GM20431 (cell line): Measurements from ENCODE around the gene COLGALT1.
"Not testable (repeated sequence)": the region's sequence is repeated elsewhere in the genome, so short reads cannot be mapped to it uniquely, and the experiment has no call there.

Source experiments
- in situ Hi-C: fragments of 300-500 bp; cut with MseI, MboI; formaldehyde crosslinking; loops from one replicate; pipeline ENCODE4 v1.15.0; 2020; ENCODE audit warnings: low sequenced_read_pairs; ENCODE audit not compliant: unreplicated experiment

The COLGALT1 gene

DNA sequence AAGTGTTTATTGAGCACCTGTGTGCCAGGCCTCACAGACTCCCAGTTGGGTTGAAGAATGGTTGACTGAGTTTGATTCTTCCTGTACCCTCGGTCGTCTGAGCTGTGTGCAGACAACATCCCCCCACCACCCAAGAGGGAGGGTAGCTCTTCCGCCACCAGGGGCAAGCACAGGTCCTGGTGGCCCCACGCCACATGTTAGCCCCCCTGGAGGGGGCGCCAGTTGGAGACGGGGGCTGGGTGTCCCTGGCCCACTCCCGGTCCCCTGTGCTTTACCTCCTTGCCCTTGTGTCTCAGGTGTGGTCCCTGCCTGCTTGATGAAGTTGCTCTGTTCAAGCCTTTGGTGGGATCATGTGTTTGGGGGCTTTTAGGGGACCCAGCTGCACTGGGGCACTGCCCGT is 27.2 kb downstream of the COLGALT1 start:
- in situ Hi-C loops = no loop called here

DNA sequence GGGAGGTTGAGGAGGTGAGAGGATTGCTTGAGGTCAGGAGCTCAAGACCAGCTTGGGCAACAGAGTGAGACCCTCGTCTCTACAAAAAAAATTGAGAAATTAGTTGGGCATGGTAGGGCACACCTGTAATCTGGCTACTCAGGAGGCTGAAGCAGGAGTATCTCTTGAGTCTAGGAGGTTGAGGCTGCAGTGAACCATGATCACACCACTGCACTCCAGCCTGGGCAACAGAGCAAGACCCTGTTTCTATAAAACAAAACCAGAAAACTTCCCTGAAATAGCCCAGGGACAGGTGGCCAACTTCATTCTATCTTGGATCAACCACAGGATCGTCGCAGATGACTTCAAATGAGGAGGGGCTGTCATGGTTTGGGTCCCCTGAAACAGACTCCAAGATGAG is 28.7 kb downstream of the COLGALT1 start:
- in situ Hi-C loops = no loop called here

DNA sequence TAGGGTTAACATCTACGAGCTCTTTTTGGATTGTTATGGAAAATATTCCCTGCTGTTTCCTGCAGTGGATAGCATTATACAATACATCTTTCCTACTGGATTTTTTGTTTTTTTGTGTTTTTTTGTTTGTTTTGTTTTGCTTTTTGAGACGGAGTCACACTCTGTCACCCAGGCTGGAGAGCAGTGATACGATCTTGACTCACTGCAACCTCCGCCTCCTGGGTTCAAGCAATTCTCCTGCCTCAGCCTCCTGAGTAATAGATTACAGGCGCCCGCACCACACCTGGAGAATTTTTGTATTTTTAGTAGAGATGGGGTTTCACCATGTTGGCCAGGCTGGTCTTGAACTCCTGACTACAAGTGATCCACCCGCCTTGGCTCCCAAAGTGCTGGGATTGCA is 29.9 kb downstream of the COLGALT1 start:
- in situ Hi-C loops = not testable (repeated sequence)

DNA sequence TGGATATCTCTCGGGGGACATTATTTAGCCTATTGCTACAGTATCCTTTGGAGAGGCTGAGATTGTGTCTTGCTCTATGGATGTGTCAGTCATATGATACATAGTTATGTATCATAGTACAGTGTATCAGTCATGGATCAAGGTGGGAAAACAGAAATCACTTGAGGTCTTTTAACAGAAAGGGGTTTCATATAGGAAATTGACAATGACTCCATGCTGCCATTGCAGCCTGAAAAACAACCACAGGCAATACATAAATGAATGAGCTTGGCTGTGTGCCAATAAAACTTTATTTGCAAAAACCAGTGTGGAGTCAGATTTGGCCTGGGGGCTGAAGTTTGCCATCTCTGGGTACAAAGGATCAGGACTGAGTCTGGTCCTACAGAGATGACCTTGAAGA is 35.4 kb downstream of the COLGALT1 start:
- in situ Hi-C loops = no loop called here

DNA sequence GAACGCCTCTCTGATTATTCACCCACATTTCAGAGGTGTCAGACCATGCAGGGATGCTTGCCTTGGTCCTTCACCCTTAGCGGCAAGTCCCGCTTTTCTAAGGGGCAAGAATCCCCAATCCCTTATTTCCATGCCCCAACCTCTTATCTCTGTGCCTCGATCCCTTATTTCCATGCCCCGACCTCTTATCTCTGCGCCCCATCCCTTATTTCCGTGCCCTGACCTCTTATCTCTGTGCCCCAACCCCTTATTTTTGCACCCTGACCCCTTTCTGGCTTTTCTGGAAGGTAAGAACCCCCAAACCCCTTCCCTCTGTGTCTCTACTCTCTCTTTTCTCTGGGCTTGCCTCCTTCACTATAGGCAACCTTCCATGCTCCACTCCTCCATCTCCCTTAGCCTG is 38.8 kb downstream of the COLGALT1 start:
- in situ Hi-C loops = not testable (repeated sequence)

DNA sequence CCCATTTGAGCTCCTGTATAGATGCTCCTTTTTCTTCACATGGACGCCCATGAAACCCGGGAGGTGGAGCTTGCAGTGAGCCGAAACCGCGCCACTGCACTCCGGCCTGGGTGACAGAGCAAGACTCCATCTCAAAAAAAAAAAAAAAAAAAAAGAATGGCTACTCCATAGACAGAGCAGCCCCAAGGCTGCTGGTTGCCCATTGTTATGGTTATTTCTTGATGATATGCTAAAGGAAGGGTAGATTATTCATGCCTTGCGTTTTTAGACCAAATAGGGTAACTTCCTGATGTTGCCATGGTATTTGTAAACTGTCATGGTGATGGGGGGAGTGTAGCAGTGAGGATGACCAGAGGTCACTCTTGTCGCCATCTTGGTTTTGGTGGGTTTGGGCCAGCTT is 42.6 kb downstream of the COLGALT1 start:
- in situ Hi-C loops = not testable (repeated sequence)

DNA sequence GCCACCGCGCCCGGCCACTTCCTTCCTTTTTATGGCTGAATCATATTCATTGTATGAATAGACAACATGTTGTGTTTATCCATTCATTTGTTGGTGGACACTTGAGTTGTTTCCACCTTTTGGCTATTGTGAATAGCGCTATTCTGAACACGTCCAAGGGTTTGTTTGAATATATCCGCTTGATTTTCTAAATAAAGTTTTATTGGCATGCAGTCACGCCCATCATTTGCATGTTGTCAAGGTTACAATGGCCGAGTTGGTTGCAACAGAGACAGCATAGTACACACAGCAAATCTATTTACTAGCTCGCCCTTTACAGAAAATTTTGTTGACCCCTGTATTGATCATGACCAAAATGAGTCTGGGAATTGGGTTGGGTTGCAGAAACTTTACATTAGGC is 43.5 kb downstream of the COLGALT1 start:
- in situ Hi-C loops = no loop called here

DNA sequence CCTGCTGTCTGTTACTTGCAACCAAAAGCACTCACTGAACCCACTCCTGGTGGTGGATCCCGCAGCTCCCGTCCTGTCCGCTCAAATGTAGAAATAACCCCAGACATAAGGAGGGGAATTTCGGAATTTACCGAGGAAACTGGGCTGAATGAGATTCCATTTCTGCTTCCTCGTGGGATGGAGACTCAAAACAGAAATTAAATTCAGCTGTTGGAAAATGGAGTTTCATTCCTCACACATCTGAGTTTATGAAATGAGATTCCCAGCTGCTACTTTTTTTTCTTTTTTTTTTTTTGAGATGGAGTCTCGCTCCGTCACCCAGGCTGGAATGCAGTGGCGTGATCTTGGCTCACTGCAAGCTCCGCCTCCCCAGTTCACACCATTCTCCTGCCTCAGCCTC is 44.3 kb downstream of the COLGALT1 start:
- in situ Hi-C loops = no loop called here

DNA sequence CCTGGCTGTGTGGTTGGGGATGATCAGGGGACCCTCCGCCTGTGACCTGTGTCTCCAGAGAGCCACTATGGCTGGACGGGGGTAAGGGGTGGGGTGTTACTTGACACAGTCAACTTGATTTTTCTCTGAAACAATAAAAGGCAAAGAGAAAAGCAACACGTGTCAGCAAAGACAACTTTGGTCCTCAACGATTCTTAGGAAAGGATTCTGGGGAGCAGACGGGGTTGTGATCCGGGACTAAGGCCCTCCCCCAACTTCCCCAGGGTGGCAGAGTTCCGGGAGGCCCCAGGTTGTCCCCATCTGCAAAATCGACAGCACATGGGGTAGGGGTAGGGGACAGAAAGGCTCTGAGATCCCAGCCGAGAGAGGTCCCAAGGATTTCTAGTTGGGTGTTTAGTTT is 46.2 kb downstream of the COLGALT1 start:
- in situ Hi-C loops = no loop called here

DNA sequence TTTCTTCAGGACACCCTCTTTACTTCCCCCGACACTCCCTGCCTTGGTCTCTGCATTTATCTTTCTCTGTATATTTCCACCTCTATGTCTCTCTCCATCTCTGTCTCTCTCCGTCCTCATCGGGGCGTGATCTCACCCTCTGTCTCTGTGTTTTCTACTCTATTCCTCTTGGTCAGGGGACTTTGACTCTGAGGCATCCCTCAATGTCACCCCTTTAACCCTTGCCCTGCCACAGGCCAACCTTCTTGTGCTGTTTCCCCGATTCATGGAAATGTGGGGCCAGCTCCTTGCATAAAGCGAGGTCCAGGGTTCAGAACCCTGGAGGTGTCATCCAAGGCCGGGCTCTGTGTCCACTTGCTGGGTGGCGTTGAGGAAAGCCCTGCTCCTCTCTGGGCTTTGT is 46.8 kb downstream of the COLGALT1 start:
- in situ Hi-C loops = no loop called here

DNA sequence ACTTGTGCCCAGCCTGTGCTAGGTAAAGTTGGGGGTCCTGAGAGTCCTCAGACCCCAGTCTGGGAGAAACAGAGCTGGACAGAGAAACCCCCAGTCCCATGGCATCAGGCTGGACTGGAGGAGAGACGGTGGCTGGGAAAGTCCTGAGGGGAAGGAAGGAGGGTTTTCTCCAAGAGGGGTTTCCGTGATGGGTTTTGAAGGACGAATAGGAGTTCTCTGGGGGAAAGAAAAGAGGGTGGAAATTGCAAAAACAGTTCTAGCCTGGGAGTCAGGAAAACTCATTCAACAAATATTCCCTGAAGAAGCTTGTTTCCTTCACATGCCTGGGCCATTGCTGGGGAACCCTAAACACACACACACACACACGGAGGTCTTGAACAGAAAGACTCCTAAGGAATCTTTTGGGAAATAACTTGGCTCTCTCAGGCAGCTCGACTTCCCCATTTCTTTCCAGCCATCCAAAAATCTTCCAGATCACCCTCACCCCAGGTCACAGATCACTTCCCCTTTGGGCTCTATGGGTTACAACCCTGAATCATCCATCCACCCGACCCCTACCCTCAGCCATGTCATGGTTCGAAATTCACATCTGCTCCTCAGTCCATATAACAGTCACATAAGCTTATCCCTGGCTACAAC is 47.5 kb downstream of the COLGALT1 start:
- in situ Hi-C loops = no loop called here

DNA sequence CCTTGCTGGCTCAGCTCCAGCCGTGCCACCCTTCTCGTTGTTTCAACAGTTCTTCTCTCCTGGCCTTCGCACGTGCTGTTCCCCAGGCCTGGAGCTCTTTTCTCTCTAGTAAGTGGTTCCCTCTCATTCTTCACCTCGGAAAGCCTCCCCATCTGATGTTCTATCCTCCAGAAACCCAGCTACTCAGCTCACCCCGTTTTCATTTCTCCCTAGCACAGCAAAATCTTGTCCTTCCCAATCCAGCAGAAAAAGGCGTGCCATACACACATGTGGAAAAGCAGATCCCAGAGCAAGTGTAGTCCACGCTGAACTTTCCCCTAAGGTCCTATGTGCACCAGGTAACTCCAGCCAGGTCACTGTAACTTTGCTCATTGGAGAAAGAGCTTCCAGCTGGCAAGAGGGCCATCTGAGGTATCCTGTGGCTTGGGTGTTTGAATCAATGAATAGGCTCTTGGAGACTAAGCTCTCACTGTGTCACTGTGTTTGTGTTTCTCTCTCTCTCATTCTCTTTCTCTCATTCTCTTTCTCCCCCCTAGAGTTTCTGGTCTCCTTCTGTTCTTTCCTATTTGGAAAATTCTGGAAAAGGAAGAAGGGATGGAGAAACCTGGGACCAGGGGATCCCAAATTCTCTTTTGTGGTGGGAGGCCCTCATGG is 49.0 kb downstream of the COLGALT1 start:
- in situ Hi-C loops = no loop called here

DNA sequence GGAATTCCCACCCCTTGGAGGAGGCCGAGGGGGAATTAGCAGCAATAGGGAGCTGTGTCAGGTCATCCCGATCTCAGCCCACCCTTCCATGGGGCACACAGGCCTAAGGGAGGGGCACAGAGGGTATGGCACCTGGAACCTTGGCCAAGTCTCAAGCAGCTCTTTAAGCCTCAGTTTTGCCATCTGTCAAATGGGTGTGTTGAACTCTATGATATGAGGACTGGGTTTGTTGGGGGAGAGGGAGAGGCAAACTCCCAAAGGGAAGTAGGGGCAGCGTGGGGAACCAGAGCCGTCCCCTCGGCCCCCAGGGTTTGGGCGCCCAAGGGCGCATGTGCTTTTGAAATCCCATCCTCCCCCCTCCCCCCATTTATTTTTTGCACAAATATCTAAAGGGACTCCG is 49.7 kb downstream of the COLGALT1 start:
- in situ Hi-C loops = no loop called here

DNA sequence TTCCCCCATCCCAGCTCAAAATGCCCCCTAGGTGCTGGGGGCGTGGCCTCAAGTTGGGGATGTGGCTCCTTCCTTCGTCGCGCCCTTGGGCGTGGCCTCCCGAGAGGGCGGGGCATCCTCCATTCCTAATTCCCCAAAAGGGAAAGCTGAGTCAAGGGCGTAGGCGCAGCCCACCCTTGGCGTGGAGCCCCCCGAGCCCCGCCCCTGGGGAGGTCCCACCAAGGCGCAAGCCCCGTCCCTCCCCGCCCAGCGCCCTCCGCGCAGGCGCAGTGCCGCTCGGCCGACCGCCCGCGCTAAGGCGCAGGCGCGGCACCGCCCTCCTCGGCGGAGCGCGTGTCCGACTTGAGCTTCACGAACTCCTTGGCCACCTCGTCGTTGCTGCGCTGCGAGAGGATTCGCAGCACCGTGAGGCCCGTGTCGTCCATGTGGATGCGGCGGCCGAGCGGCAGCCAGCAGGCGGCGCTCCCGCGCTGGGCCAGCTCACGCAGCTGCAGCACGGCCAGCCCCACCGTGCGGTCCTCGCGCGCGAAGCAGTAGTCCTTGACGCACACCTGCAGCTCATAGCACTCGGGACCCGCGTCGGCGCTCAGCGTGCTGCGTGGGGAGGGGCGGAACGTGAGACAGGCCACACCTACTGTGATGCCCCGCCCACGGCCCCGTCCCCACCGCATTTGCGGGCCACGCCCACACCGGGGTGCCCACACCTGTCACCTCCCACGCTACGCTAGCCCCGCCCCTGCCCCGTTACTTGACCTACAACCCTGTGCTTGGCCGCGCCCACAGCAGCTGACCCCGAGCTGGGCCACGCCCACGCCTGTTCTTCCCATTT is 50.5 kb downstream of the COLGALT1 start:
- in situ Hi-C loops = no loop called here

DNA sequence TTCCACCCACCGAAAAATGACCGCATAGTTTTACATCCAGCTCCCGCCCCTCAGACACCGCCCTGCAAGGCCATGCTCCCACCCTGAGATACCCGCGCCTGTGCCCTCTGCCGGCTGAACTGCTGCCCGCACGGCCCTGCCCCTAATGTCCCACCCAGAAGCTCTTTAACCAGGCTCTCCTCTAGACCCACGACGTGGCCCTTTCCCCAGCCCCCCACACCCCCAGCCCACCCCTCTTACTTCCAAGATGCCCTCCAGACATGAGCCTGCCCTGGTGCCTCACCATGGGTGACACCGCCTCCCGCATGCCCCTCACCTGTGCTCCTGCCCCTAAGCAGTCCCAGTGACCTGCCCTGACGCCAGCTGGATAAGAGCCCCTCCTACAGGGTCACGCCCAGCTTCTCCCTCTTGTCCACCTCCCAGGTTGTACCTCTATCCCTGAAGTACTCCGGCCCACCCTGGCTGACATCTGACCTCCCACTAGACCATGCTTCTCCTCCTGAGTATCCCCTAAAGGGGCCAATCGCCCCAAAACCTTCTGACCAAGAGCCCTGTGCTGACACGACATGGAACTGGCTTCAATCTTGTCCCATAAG is 51.2 kb downstream of the COLGALT1 start:
- in situ Hi-C loops = no loop called here

DNA sequence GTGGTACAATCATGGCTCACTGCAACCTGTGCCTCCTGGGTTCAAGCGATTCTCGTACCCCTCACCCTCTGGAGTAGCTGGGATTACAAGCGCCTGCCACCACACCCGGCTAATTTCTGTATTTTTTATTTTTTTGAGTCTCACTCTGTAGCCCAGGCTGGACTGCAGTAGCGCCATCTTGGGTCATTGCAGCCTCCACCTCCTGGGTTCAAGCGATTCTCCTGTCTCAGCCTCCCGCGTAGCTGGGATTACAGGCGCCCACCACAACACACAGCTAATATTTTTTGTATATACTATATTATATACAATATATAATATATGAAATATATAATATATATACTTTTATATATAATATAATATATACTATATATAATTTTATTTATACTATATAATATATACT is 52.5 kb downstream of the COLGALT1 start:
- in situ Hi-C loops = no loop called here

DNA sequence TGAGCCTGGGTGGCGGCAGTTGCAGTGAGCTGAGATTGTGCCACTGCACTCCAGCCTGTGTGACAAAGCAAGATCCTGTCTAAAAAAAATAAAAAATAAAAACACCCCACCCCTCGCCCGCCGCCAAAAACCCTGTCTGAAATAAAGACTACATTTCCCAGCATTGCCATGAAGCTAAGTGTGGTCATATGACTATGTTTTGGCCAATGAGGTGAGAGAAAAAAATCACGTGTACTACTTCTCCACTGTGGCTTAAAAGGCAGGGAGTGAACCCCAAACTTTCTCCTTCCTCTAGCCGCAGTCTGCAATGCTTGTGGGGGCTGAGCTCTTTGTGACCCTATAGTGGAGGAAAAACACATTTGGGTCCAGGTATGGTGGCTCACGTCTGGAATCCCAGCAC is 54.9 kb downstream of the COLGALT1 start:
- in situ Hi-C loops = no loop called here

DNA sequence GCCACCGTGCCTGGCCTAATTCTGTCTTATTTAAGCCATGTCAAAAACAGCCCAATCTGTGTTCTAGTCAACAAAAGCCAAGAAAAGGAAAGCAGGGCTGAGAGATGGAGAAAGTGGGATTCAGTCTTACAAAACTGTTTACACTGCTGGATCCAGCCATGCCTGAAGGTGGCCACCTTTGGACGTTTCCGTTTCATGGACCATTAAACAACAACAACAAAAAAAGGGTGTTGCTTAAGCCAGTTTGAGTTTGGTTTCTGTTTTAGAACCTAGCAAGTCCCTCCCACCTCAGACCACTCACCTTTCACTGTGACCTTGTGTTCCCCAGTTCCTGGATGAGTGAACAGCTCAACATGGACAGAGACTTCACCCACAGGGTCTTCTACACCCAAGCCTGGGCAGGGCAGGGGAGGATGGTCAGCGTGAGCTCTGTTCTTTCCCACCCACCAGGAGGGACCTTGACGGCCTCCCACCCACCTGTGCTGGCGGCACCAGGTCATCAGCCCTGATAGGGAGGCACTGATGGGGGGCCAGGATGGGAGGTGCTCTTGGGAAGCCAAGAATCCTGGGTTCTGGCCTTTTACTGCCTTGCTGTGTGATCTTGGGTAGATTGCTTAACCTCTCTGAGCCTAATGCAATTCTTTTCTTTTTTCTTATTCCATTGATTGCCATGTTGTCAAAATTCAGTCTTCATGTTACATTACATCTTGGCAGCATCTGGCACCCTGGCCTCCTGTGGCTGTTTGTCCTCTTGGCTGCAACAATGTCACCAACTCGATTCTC is 56.2 kb downstream of the COLGALT1 start:
- in situ Hi-C loops = no loop called here

DNA sequence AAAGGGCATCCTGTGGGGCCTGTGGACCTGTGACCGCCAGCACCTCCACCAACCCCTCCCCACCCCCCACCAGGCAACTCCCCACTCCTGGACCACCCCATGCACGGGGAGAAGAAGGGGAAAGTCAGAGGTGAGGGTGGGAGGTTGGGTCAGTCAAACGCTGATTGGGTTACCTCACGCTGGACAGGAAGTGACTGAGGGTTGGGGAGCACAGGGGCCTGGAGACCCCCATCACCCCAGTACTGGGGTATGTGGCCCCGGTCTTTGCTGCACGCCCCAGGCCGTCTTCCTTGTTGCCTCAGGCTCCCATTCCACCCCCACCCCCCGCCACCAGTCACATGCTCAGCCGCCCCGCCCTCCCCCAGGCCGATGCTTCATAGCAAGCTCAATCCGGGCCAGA is 59.0 kb downstream of the COLGALT1 start:
- in situ Hi-C loops = no loop called here
